Liver (tissue), 9 donors: ENCODE measurements around the gene WNK2. TPM values are rescaled to one million over a fixed set of nuclear protein-coding genes. Genes with fewer than 3 reads are reported as not detected.
A peak's percentile ranks its signal among the peaks of the same experiment; 100 is the strongest.

Source experiments
- DNase-seq: peaks from one replicate; pipeline ENCODE4 v3.0.0-alpha.2; 2017; ENCODE audit warnings: low spot score
- H3K27ac ChIP-seq, 2 donors: one replicate each; pipeline ENCODE4 v1.7.0; 2013; ENCODE audit warnings: inconsistent platforms in 2 of 2, low read length in 2 of 2, control low read depth in 1 of 2, low read depth in 1 of 2, mild to moderate bottlenecking in 1 of 2
- H3K27me3 ChIP-seq, 4 donors: one replicate each; pipeline versions ENCODE4 v1.6.1 to v1.7.0; 2013; ENCODE audit warnings: low read length in 3 of 4, inconsistent platforms in 1 of 4, mild to moderate bottlenecking in 1 of 4, moderate library complexity in 1 of 4; ENCODE audit not compliant: control insufficient read depth in 4 of 4, insufficient read depth in 4 of 4
- H3K36me3 ChIP-seq, 4 donors: one replicate each; pipeline versions ENCODE4 v1.6.1 to v1.7.0; 2013; ENCODE audit warnings: low read length in 3 of 4, mild to moderate bottlenecking in 3 of 4, low read depth in 1 of 4, moderate library complexity in 1 of 4; ENCODE audit not compliant: control insufficient read depth in 4 of 4, insufficient read depth in 3 of 4
- H3K4me1 ChIP-seq, 4 donors: one replicate each; pipeline versions ENCODE4 v1.6.1 to v1.7.0; 2013; ENCODE audit warnings: low read length in 3 of 4, mild to moderate bottlenecking in 3 of 4, moderate library complexity in 1 of 4; ENCODE audit not compliant: control insufficient read depth in 4 of 4, insufficient read depth in 4 of 4
- H3K4me3 ChIP-seq, 3 donors: one replicate each; pipeline versions ENCODE4 v1.6.1 to v1.7.0; 2013; ENCODE audit warnings: low read length in 3 of 3, control low read depth in 1 of 3, low read depth in 1 of 3, mild to moderate bottlenecking in 1 of 3
- H3K9ac ChIP-seq, 2 donors: one replicate each; pipeline ENCODE4 v1.7.0; 2013; ENCODE audit warnings: low read length in 2 of 2, mild to moderate bottlenecking in 2 of 2, moderate library complexity in 2 of 2, control low read depth in 1 of 2, low read depth in 1 of 2
- H3K9me3 ChIP-seq, 4 donors: one replicate each; pipeline versions ENCODE4 v1.6.1 to v1.7.0; 2013; ENCODE audit warnings: low read length in 3 of 4; ENCODE audit not compliant: control insufficient read depth in 4 of 4
- ATF3 ChIP-seq: IDR thresholded peaks from 2 replicates; pipeline ENCODE4 v1.6.1; 2016; ENCODE audit warnings: antibody characterized with exemption
- CTCF ChIP-seq: fragments of 150-350 bp; IDR thresholded peaks from 2 replicates; pipeline ENCODE4 v1.5.1; 2017; ENCODE audit warnings: improper control_type of control experiment, low read depth, low read length; ENCODE audit not compliant: missing input control
- FOXA2 ChIP-seq: IDR thresholded peaks from 2 replicates; pipeline ENCODE4 v1.6.1; 2016; ENCODE audit warnings: antibody characterized with exemption
- GABPA ChIP-seq, 2 donors: IDR thresholded peaks in 1 of 2; conservative IDR thresholded peaks in 1 of 2; 2 replicates each; pipeline ENCODE4 v1.6.1; 2016; ENCODE audit warnings: antibody characterized with exemption in 2 of 2, mild to moderate bottlenecking in 1 of 2, moderate library complexity in 1 of 2
- HNF4A ChIP-seq, 2 donors: conservative IDR thresholded peaks; 2 replicates each; pipeline ENCODE4 v1.6.1; 2016; ENCODE audit warnings: antibody characterized with exemption in 2 of 2, mild to moderate bottlenecking in 2 of 2
- HNF4G ChIP-seq: IDR thresholded peaks from 2 replicates; pipeline ENCODE4 v1.6.1; 2016; ENCODE audit warnings: antibody characterized with exemption
- JUND ChIP-seq, 2 donors: IDR thresholded peaks; 2 replicates each; pipeline ENCODE4 v1.6.1; 2016; ENCODE audit warnings: antibody characterized with exemption in 2 of 2
- MAX ChIP-seq: IDR thresholded peaks from 2 replicates; pipeline ENCODE4 v1.6.1; 2016; ENCODE audit warnings: antibody characterized with exemption
- NR2F2 ChIP-seq: IDR thresholded peaks from 2 replicates; pipeline ENCODE4 v1.6.1; 2016; ENCODE audit warnings: antibody characterized with exemption
- RAD21 ChIP-seq, 2 donors: IDR thresholded peaks; 2 replicates each; pipeline ENCODE4 v1.6.1; 2016; ENCODE audit warnings: antibody characterized with exemption in 2 of 2, mild to moderate bottlenecking in 2 of 2
- REST ChIP-seq: IDR thresholded peaks from 2 replicates; pipeline ENCODE4 v1.6.1; 2016; ENCODE audit warnings: antibody characterized with exemption, mild to moderate bottlenecking
- RXRA ChIP-seq, 2 donors: IDR thresholded peaks; 2 replicates each; pipeline ENCODE4 v1.6.1; 2017 to 2018; ENCODE audit warnings: antibody characterized with exemption in 2 of 2, mild to moderate bottlenecking in 1 of 2
- SP1 ChIP-seq: IDR thresholded peaks from 2 replicates; pipeline ENCODE4 v1.6.1; 2018; ENCODE audit warnings: antibody characterized with exemption, mild to moderate bottlenecking
- TAF1 ChIP-seq: conservative IDR thresholded peaks from 2 replicates; pipeline ENCODE4 v1.6.1; 2016; ENCODE audit warnings: antibody characterized with exemption, mild to moderate bottlenecking
- ZBTB33 ChIP-seq: IDR thresholded peaks from 2 replicates; pipeline ENCODE4 v1.6.1; 2016; ENCODE audit warnings: antibody characterized with exemption
- WGBS: extraction: QIAGEN DNeasy Blood & Tissue Kit; methylation state at CpG from one replicate; pipeline ENCODE4 v1.1.7; 2013; 5-methylcytosine and 5-hydroxymethylcytosine counted together
- polyA plus RNA-seq, 2 donors: library from polyadenylated mRNA; stranded (reverse) in 1 of 2; unstranded in 1 of 2; fragments of 200-250 nt in 1 of 2; fragments of >200 nt in 1 of 2; fragmentation: Nextera tagmentation in 1 of 2; extraction: Ambion mirVana in 1 of 2; gene quantifications; one replicate each; pipeline versions ENCODE4 v1.2.1 to v1.2.3, GENCODE V29; 2013 to 2015
- total RNA-seq, 2 donors: library from RNA; depleted of rRNA; stranded (reverse); fragments of >200 nt; gene quantifications; one replicate each; pipeline ENCODE4 v1.2.3, GENCODE V29; 2014
- donor health status: healthy.
- donor health status: healthy.
- donor health status: healthy.
- donor health status: healthy.
- donor health status: healthy.

The WNK2 gene
- 1 to 10 TPM; 2.7 to 4.4 TPM for total RNA-seq
- polyA plus RNA-seq, result under 1 TPM; 0.65 to 0.72 TPM

GRCh38 chr9:93183663-93184431 is at the start of gene WNK2:
Gene WNK2, plus strand, starts transcription at chr9:93184139. Its CDS starts 791 bp downstream, at chr9:93184930.
- Histone ChIP-seq H3K9ac (no peak within 1 kb of the TSS), H3K36me3 (no peaks in the 10 kb centered on the region), H3K4me1 (peaks cover 0 to 17% (median 7%) of the 10 kb centered on the region in 4 donors), H3K27ac (no peak within 1 kb of the TSS), H3K9me3 (no peaks in the 10 kb centered on the region), H3K4me3 (peak within 1 kb of the TSS in 1 of 3 donors; percentile 51), H3K27me3 (peaks cover 0 to 5% (median 0%) of the 10 kb centered on the region in 4 donors)
- WGBS, result 4% methylated on average over 82 of the region's 82 CpGs
- DNase-seq, result no peak
- TF ChIP-seq HNF4A (conservative IDR thresholded peaks at IDR 0.05), result no peak

- WGBS, result 81% methylated on average over 14 of the region's 14 CpGs
- Histone ChIP-seq H3K9me3 (peaks cover 0 to 2% (median 0%) of the 10 kb centered on the region in 4 donors), H3K27me3 (no peaks in the 10 kb centered on the region), H3K27ac (peak overlapping the region; percentile 89 to 95), H3K4me1 (peaks cover 13 to 52% (median 37%) of the 10 kb centered on the region in 4 donors), H3K9ac (peak overlapping the region; percentile 67 to 79), H3K4me3 (peak overlapping the region; percentile 49 to 76 (median 65)), H3K36me3 (no peaks in the 10 kb centered on the region)
- TF ChIP-seq FOXA2 (no peak), SP1 (no peak), ZBTB33 (no peak), JUND (IDR thresholded peaks at IDR 0.05) (no peak), RAD21 (IDR thresholded peaks at IDR 0.05) (no peak), NR2F2 (no peak), HNF4G (no peak), CTCF (no peak), ATF3 (no peak), HNF4A (conservative IDR thresholded peaks at IDR 0.05) (no peak), MAX (no peak), TAF1 (no peak), GABPA (IDR thresholded peaks at IDR 0.05 in 1 of 2, conservative IDR thresholded peaks at IDR 0.05 in 1 of 2) (no peak), REST (no peak), RXRA (IDR thresholded peaks at IDR 0.05) (no peak)
- DNase-seq, result no peak
Measured at GRCh38 chr9:93134740-93135444, 49.0 kb upstream of the WNK2 start.
